ENCODE data around the gene DLGAP1.

The DLGAP1 gene

DNA sequence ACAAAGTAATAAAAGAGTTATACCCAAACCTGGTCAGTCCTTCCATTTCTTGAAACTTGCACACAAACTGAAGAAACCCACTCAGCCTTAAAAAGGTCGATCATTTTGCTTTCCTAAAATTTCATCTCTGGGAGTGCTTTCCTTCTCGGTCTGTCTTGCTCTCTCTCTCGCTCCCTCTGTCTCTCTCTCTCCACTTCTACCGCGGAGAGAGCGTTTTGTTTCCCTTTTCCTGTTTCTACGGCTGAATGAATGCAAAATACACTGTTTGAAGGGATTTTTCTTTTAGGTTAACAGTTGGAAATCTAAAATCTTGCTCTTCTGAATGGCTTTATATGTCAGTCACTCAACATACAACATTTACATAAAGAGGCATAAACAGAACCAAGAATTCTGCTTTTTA, 581.0 kb downstream of the DLGAP1 start:
- no peaks in the 10 kb centered on the region for H3K9me3 ChIP-seq (ENCODE audit: control insufficient read depth, insufficient read depth, low read depth, low read length)
- H3K4me3 ChIP-seq (ENCODE audit: low read depth, low read length) = no peak overlapping the region
- no peaks in the 10 kb centered on the region for H3K36me3 ChIP-seq (ENCODE audit: control insufficient read depth in 2 of 2, insufficient read depth in 1 of 2, low read length in 2 of 2)
- CTCF ChIA-PET = interaction anchor here (0.5 to 3.9 kb wide), 5 partner anchors 11 to 124 kb away, joined by 3 to 17 read pairs (median 5); no protein-coding TSS in a partner anchor
- TF ChIP-seq SP7 (tag by site-specific recombination; IDR thresholded peaks at IDR 0.05) (no peak), ZNF596 (tag by site-specific recombination; IDR thresholded peaks at IDR 0.05) (peak; percentile 79), PRDM1 (tag by site-specific recombination; IDR thresholded peaks at IDR 0.05) (peak; percentile 94), ZBTB48 (tag by site-specific recombination; IDR thresholded peaks at IDR 0.05) (no peak), ZNF571 (tag by site-specific recombination; IDR thresholded peaks at IDR 0.05) (no peak), ZNF19 (tag by site-specific recombination; IDR thresholded peaks at IDR 0.05; ENCODE audit: low read depth) (no peak), ZNF214 (tag by site-specific recombination; IDR thresholded peaks at IDR 0.05; ENCODE audit: borderline replicate concordance) (no peak), MEIS1 (CRISPR knock-in tag; IDR thresholded peaks at IDR 0.05; ENCODE audit: borderline replicate concordance) (no peak), ZBTB21 (tag by site-specific recombination; IDR thresholded peaks at IDR 0.05) (no peak)
- TF ChIP-seq, protein P1, sequence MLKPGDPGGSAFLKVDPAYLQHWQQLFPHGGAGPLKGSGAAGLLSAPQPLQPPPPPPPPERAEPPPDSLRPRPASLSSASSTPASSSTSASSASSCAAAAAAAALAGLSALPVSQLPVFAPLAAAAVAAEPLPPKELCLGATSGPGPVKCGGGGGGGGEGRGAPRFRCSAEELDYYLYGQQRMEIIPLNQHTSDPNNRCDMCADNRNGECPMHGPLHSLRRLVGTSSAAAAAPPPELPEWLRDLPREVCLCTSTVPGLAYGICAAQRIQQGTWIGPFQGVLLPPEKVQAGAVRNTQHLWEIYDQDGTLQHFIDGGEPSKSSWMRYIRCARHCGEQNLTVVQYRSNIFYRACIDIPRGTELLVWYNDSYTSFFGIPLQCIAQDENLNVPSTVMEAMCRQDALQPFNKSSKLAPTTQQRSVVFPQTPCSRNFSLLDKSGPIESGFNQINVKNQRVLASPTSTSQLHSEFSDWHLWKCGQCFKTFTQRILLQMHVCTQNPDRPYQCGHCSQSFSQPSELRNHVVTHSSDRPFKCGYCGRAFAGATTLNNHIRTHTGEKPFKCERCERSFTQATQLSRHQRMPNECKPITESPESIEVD (tag by site-specific recombination; IDR thresholded peaks at IDR 0.05) = no peak
- peaks cover 9% of the 10 kb centered on the region for H3K4me1 ChIP-seq (ENCODE audit: control insufficient read depth, insufficient read depth, low read length)
- POLR2A ChIA-PET = no interaction called here
- H3K27ac ChIP-seq (ENCODE audit: extremely low read depth, low read depth, low read length) = no peak overlapping the region

DNA sequence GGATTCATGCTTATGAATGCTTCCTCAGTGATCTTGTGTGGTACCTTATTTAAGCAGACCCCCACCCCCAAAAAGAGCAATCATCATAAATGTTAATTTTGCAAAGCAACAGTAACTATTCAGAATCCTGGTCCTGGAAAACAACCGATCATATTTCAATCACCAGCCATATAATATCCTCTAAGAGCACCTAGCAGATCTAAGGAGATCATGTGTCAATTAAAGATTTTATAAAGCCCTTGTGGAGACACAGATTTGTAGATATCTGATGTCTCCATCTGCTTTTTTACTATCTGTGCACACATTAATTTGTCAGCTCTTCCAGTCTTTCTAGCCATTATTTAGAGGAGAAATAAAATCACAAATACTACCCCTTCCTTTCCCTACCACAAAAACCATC, 581.4 kb downstream of the DLGAP1 start:
- no peak overlapping the region for H3K27ac ChIP-seq (ENCODE audit: extremely low read depth, low read depth, low read length)
- TF ChIP-seq, protein P2, sequence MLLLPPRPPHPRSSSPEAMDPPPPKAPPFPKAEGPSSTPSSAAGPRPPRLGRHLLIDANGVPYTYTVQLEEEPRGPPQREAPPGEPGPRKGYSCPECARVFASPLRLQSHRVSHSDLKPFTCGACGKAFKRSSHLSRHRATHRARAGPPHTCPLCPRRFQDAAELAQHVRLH (tag by site-specific recombination; IDR thresholded peaks at IDR 0.05) = no peak
- TF ChIP-seq, protein P1 (tag by site-specific recombination; IDR thresholded peaks at IDR 0.05) = peak; percentile 34; the same call in 1 of the 2 replicates
- TF ChIP-seq, protein P3, sequence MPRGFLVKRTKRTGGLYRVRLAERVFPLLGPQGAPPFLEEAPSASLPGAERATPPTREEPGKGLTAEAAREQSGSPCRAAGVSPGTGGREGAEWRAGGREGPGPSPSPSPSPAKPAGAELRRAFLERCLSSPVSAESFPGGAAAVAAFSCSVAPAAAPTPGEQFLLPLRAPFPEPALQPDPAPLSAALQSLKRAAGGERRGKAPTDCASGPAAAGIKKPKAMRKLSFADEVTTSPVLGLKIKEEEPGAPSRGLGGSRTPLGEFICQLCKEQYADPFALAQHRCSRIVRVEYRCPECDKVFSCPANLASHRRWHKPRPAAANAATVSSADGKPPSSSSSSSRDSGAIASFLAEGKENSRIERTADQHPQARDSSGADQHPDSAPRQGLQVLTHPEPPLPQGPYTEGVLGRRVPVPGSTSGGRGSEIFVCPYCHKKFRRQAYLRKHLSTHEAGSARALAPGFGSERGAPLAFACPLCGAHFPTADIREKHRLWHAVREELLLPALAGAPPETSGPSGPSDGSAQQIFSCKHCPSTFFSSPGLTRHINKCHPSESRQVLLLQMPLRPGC (tag by site-specific recombination; IDR thresholded peaks at IDR 0.05) = no peak
- no peak for TF ChIP-seq MEIS1 (CRISPR knock-in tag; IDR thresholded peaks at IDR 0.05; ENCODE audit: borderline replicate concordance)
- no peak for TF ChIP-seq SCRT1 (tag by site-specific recombination; IDR thresholded peaks at IDR 0.05; ENCODE audit: borderline replicate concordance)
- TF ChIP-seq, protein P4, sequence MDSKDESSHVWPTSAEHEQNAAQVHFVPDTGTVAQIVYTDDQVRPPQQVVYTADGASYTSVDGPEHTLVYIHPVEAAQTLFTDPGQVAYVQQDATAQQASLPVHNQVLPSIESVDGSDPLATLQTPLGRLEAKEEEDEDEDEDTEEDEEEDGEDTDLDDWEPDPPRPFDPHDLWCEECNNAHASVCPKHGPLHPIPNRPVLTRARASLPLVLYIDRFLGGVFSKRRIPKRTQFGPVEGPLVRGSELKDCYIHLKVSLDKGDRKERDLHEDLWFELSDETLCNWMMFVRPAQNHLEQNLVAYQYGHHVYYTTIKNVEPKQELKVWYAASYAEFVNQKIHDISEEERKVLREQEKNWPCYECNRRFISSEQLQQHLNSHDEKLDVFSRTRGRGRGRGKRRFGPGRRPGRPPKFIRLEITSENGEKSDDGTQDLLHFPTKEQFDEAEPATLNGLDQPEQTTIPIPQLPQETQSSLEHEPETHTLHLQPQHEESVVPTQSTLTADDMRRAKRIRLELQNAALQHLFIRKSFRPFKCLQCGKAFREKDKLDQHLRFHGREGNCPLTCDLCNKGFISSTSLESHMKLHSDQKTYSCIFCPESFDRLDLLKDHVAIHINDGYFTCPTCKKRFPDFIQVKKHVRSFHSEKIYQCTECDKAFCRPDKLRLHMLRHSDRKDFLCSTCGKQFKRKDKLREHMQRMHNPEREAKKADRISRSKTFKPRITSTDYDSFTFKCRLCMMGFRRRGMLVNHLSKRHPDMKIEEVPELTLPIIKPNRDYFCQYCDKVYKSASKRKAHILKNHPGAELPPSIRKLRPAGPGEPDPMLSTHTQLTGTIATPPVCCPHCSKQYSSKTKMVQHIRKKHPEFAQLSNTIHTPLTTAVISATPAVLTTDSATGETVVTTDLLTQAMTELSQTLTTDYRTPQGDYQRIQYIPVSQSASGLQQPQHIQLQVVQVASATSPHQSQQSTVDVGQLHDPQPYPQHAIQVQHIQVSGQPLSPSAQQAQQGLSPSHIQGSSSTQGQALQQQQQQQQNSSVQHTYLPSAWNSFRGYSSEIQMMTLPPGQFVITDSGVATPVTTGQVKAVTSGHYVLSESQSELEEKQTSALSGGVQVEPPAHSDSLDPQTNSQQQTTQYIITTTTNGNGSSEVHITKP (tag by site-specific recombination; IDR thresholded peaks at IDR 0.05) = peak; percentile 26; the same call in 1 of the 2 replicates
- TF ChIP-seq, protein P5, sequence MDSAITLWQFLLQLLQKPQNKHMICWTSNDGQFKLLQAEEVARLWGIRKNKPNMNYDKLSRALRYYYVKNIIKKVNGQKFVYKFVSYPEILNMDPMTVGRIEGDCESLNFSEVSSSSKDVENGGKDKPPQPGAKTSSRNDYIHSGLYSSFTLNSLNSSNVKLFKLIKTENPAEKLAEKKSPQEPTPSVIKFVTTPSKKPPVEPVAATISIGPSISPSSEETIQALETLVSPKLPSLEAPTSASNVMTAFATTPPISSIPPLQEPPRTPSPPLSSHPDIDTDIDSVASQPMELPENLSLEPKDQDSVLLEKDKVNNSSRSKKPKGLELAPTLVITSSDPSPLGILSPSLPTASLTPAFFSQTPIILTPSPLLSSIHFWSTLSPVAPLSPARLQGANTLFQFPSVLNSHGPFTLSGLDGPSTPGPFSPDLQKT (IDR thresholded peaks at IDR 0.05; ENCODE audit: borderline replicate concordance, low read depth, low read length) = no peak
- TF ChIP-seq ZIC2 (tag by site-specific recombination; IDR thresholded peaks at IDR 0.05) = no peak
- no peak for TF ChIP-seq ZNF777 (tag by site-specific recombination; IDR thresholded peaks at IDR 0.05; ENCODE audit: borderline replicate concordance)
- no peak for TF ChIP-seq ZFP41 (tag by site-specific recombination; IDR thresholded peaks at IDR 0.05; ENCODE audit: borderline replicate concordance)
- TF ChIP-seq FEZF1 (tag by site-specific recombination; IDR thresholded peaks at IDR 0.05) = peak; percentile 60
- no peak for TF ChIP-seq ZNF658 (tag by site-specific recombination; IDR thresholded peaks at IDR 0.05)
- ChIA-PET POLR2A (no interaction called here), CTCF (interaction anchor here (0.5 to 0.8 kb wide), 2 partner anchors 15 to 124 kb away, joined by 3 to 4 read pairs; no protein-coding TSS in a partner anchor)
- no peaks in the 10 kb centered on the region for H3K9me3 ChIP-seq (ENCODE audit: control insufficient read depth, insufficient read depth, low read depth, low read length)
- H3K4me3 ChIP-seq (ENCODE audit: low read depth, low read length) = no peak overlapping the region
- H3K4me1 ChIP-seq (ENCODE audit: control insufficient read depth, insufficient read depth, low read length) = peaks cover 9% of the 10 kb centered on the region
- H3K36me3 ChIP-seq (ENCODE audit: control insufficient read depth in 2 of 2, insufficient read depth in 1 of 2, low read length in 2 of 2) = no peaks in the 10 kb centered on the region
